HL-60 (cell line): ENCODE measurements around the gene ADAM12.

Experiments
- DNase-seq, 2 experiments: peaks; one replicate each; pipeline ENCODE4 v3.0.0-alpha.2; 2010 to 2020; ENCODE audit warnings: low read depth in 1 of 2, low spot score in 1 of 2
- H3K27ac ChIP-seq: fragments of 250-450 bp; sonication (Bioruptor Pico); replicated peaks from 2 replicates; pipeline ENCODE4 v1.5.1; 2020; ENCODE audit warnings: mild to moderate bottlenecking, moderate library complexity
- H3K27me3 ChIP-seq: fragments of 250-450 bp; sonication (Bioruptor Pico); 2 replicates; pipeline ENCODE4 v1.5.1; 2021; ENCODE audit warnings: mild to moderate bottlenecking, moderate library complexity; ENCODE audit not compliant: insufficient read depth, poor library complexity, severe bottlenecking
- H3K4me3 ChIP-seq: replicated peaks from 2 replicates; pipeline ENCODE4 v1.5.1; 2011; ENCODE audit warnings: mild to moderate bottlenecking, control low read depth, low read length; ENCODE audit not compliant: insufficient read depth
- GABPA ChIP-seq: IDR thresholded peaks from 2 replicates; pipeline ENCODE4 v1.6.1; 2012; ENCODE audit warnings: low read depth
- POLR2AphosphoS5 ChIP-seq: IDR thresholded peaks from 2 replicates; pipeline ENCODE4 v1.6.1; 2012; ENCODE audit warnings: low read depth
- REST ChIP-seq: IDR thresholded peaks from 2 replicates; pipeline ENCODE4 v1.6.1; 2012; ENCODE audit warnings: low read depth; ENCODE audit not compliant: insufficient replicate concordance
- SPI1 ChIP-seq: IDR thresholded peaks from 2 replicates; pipeline ENCODE4 v1.6.1; 2012; ENCODE audit warnings: low read depth, mild to moderate bottlenecking, borderline replicate concordance
- TF ChIP-seq, protein P1 (sequence below): IDR thresholded peaks from one replicate; pipeline ENCODE4 v1.5.1; 2011; ENCODE audit warnings: low read length, control low read depth, inconsistent platforms; ENCODE audit not compliant: insufficient read depth

The ADAM12 gene

DNA sequence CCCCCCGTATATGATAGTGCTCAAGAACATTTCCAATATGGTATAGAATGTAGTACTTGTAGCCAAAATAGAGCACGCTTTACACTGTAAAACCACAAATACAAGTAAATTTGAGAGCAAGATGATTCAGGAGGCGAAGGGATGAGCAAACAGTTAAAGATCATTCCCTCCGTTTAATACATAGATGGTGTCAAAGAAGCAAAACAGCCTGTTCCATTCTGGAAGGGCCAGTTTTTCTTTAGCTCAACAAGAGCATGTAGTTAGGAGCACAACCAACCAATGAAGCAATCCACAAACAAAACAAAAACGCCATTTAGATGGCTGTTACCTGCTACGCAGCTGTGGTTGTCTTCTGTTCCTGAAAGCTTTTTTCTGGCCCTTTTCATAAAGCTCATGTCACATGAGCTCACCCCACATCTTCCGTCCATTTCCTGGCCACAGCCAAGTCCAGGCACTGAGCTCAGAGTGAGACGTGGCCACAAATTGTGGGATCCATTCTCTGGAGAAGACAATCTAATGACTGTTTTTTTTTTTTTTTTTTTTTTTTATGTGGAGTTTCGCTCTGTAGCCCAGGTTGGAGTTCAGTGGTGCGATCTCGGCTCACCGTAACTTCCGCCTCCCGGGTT lies 306.3 kb downstream of the ADAM12 start:
- H3K27me3 ChIP-seq: no peaks in the 10 kb centered on the region
- H3K27ac ChIP-seq: no peak overlapping the region
- TF ChIP-seq, protein P1, sequence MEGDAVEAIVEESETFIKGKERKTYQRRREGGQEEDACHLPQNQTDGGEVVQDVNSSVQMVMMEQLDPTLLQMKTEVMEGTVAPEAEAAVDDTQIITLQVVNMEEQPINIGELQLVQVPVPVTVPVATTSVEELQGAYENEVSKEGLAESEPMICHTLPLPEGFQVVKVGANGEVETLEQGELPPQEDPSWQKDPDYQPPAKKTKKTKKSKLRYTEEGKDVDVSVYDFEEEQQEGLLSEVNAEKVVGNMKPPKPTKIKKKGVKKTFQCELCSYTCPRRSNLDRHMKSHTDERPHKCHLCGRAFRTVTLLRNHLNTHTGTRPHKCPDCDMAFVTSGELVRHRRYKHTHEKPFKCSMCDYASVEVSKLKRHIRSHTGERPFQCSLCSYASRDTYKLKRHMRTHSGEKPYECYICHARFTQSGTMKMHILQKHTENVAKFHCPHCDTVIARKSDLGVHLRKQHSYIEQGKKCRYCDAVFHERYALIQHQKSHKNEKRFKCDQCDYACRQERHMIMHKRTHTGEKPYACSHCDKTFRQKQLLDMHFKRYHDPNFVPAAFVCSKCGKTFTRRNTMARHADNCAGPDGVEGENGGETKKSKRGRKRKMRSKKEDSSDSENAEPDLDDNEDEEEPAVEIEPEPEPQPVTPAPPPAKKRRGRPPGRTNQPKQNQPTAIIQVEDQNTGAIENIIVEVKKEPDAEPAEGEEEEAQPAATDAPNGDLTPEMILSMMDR: no peak
- TF ChIP-seq REST (no peak), SPI1 (no peak), POLR2AphosphoS5 (no peak), GABPA (no peak)
- DNase-seq: no peak
- no peak overlapping the region for H3K4me3 ChIP-seq

DNA sequence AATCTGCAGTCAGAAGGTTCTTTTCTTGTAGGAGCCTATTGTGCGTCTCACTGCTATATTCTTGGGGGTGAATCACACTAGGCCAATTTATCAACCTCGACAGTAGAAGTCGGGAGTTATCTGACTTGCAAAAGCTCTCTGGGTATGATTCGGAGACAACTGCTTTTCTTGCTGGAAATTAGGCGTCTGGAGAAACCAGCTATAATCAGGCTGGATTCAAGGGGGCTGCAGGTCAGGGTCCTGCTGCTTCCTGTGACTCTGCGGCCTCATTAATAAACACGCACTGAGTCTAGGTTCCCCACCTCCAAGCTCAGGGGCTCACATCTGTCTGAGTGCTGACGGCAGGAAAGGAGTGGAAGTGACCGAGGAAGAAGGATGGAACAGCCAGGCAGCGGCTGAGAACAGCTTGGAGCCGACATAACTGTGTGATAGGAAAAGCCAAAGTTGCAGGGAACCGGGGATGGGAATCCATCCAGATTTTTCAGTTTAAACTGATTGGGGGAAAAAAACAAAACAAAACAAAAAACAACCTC lies 307.3 kb downstream of the ADAM12 start:
- Histone ChIP-seq H3K4me3 (no peak overlapping the region), H3K27ac (no peak overlapping the region), H3K27me3 (no peaks in the 10 kb centered on the region)
- TF ChIP-seq POLR2AphosphoS5 (no peak), GABPA (no peak)
- no peak for DNase-seq

GRCh38 chr10:126080291-126080825 lies 307.9 kb downstream of the ADAM12 start:
- no peak overlapping the region for H3K27ac ChIP-seq
- no peak for TF ChIP-seq REST
- TF ChIP-seq GABPA: no peak
- TF ChIP-seq, protein P1: no peak
- no peak for TF ChIP-seq POLR2AphosphoS5
- TF ChIP-seq SPI1: no peak
- H3K4me3 ChIP-seq: no peak overlapping the region
- no peaks in the 10 kb centered on the region for H3K27me3 ChIP-seq
- no peak for DNase-seq

DNA sequence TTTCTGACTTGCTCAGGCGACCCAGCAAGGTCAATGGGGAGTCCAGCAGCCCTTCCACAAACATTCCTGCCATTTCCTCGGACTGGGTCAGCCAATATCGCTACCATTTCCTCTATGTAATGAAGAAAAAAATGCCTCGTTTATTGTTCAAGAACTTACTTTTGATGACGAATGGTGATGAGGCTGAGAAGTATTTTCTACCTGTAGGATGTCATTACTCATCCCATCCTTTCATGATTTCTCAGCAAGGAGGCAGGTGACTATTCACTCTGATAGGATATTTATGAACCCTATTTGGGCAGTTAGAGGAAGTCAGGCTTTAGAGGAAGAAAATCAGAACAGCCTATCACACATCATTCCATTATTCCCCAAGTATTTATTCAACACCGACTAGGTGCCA lies 313.3 kb downstream of the ADAM12 start:
- TF ChIP-seq POLR2AphosphoS5 (no peak), GABPA (no peak), REST (no peak), SPI1 (no peak)
- TF ChIP-seq, protein P1: no peak
- Histone ChIP-seq H3K27ac (no peak overlapping the region), H3K27me3 (no peaks in the 10 kb centered on the region), H3K4me3 (no peak overlapping the region)
- no peak for DNase-seq
